Osteoblast (primary cell): ENCODE measurements around the gene MOB2. TPM values are rescaled to one million over a fixed set of nuclear protein-coding genes. Genes with fewer than 3 reads are reported as not detected.

Experiments
- DNase-seq: peaks from one replicate; pipeline ENCODE4 v3.0.0; 2011; ENCODE audit warnings: low spot score, mixed read lengths; ENCODE audit not compliant: insufficient read length; ENCODE audit errors: missing footprints
- H2AFZ ChIP-seq: 2 replicates; pipeline ENCODE4 v1.6.0; 2011; ENCODE audit warnings: mild to moderate bottlenecking, low read length
- H3K27ac ChIP-seq: 2 replicates; pipeline ENCODE4 v1.5.1; 2011; ENCODE audit warnings: mild to moderate bottlenecking, low read depth, low read length, moderate library complexity
- H3K27me3 ChIP-seq: 2 replicates; pipeline ENCODE4 v1.6.0; 2012; ENCODE audit warnings: mild to moderate bottlenecking, control low read depth, inconsistent platforms, low read length, moderate library complexity; ENCODE audit not compliant: insufficient read depth
- H3K36me3 ChIP-seq: 2 replicates; pipeline ENCODE4 v1.5.1; 2011; ENCODE audit warnings: mild to moderate bottlenecking, low read length, control low read depth, moderate library complexity; ENCODE audit not compliant: insufficient read depth
- H3K4me1 ChIP-seq: 2 replicates; pipeline ENCODE4 v1.5.1; 2011; ENCODE audit warnings: mild to moderate bottlenecking, low read length, control low read depth, moderate library complexity; ENCODE audit not compliant: insufficient read depth
- H3K4me2 ChIP-seq: 2 replicates; pipeline ENCODE4 v1.6.0; 2011; ENCODE audit warnings: mild to moderate bottlenecking, low read length; ENCODE audit not compliant: insufficient read depth
- H3K4me3 ChIP-seq: fragments of 200-600 bp; sonication (generic); 3 replicates; pipeline ENCODE4 v1.5.1; 2012; ENCODE audit warnings: mild to moderate bottlenecking, low read length, inconsistent platforms; ENCODE audit not compliant: insufficient read depth
- H3K79me2 ChIP-seq: 2 replicates; pipeline ENCODE4 v1.6.0; 2012; ENCODE audit warnings: mild to moderate bottlenecking, low read length, control low read depth, inconsistent platforms; ENCODE audit not compliant: insufficient read depth
- H3K9me3 ChIP-seq: 2 replicates; pipeline ENCODE4 v1.5.1; 2011; ENCODE audit warnings: low read depth, low read length, control low read depth
- H4K20me1 ChIP-seq: 2 replicates; pipeline ENCODE4 v1.6.0; 2012; ENCODE audit warnings: mild to moderate bottlenecking, low read length, control low read depth; ENCODE audit not compliant: insufficient read depth
- CTCF ChIP-seq: IDR thresholded peaks from 2 replicates; pipeline ENCODE4 v1.5.1; 2011; ENCODE audit warnings: mild to moderate bottlenecking, low read depth, low read length, moderate library complexity; ENCODE audit errors: extremely low read depth
- total RNA-seq: library from RNA; depleted of rRNA; stranded (reverse); fragments of >200 nt; gene quantifications from 2 replicates; pipeline ENCODE4 v1.2.3, GENCODE V29; 2012

The MOB2 gene
- total RNA-seq, 1 donor = 28.2 TPM

DNA sequence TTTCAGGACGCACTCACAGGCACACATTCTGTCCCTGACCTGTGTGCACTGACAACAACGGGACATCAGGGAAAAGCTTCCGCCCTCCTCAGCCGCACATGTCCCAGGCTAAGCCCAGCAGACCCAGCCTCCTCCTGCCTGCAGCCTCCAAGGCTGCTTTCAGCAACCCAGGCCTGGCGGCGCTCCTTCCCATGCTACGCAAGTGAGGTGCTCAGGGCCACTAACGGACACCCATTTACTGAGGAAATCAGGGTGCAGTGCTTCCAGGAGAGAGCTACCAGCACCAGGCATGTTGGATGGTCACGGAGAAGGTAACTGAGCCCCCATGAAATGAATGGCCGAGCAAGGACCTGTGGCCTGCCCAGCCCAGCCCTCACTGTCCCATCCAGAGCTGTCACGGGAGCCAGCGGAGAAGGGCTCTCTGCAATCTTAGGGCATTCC lies 6.9 kb downstream of the MOB2 start:
- H3K4me2 ChIP-seq = no peak overlapping the region
- no peak for TF ChIP-seq CTCF
- H3K27ac ChIP-seq = no peak overlapping the region
- H3K36me3 ChIP-seq = peaks cover 18% of the 10 kb centered on the region
- H4K20me1 ChIP-seq = peaks cover 26% of the 10 kb centered on the region
- peaks cover 19% of the 10 kb centered on the region for H3K79me2 ChIP-seq
- peak; percentile 78 for DNase-seq
- H3K4me3 ChIP-seq = no peak overlapping the region
- H3K4me1 ChIP-seq = no peaks in the 10 kb centered on the region
- H3K9me3 ChIP-seq = no peaks in the 10 kb centered on the region
- no peaks in the 10 kb centered on the region for H3K27me3 ChIP-seq
- H2AFZ ChIP-seq = no peak overlapping the region

- no peak overlapping the region for H3K4me2 ChIP-seq
- peaks cover 18% of the 10 kb centered on the region for H3K36me3 ChIP-seq
- no peak overlapping the region for H3K4me3 ChIP-seq
- peaks cover 21% of the 10 kb centered on the region for H4K20me1 ChIP-seq
- H3K79me2 ChIP-seq = peaks cover 19% of the 10 kb centered on the region
- H3K4me1 ChIP-seq = no peaks in the 10 kb centered on the region
- no peak for TF ChIP-seq CTCF
- H3K27me3 ChIP-seq = no peaks in the 10 kb centered on the region
- no peak overlapping the region for H2AFZ ChIP-seq
- H3K9me3 ChIP-seq = no peaks in the 10 kb centered on the region
- DNase-seq = peak; percentile 65
- no peak overlapping the region for H3K27ac ChIP-seq
These were observed 7.4 kb downstream of the MOB2 start for GRCh38 chr11:1479006-1479677.

DNA sequence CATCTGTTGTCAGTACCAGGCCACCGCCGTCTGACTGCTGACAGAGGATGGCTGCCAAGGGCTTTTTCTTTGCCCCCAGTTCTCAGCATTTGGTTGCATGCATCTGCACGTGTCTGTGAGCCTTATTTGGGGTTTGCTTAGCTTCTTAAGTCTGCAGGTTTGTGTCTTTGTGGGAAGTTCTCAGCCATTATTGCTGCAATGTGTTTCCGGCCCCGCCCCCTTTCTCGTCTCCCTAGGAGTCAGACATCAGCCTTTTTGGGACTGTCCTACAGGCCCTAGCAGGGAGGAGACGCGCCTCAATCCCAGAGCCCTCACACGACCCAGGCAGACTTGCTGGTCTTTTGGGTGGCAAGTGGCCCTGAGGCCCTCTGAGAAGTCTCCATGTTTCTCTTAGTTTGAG lies 8.0 kb downstream of the MOB2 start:
- Histone ChIP-seq H3K27me3 (no peaks in the 10 kb centered on the region), H3K27ac (no peak overlapping the region), H3K36me3 (peaks cover 18% of the 10 kb centered on the region), H3K4me1 (no peaks in the 10 kb centered on the region), H2AFZ (no peak overlapping the region), H4K20me1 (peaks cover 16% of the 10 kb centered on the region), H3K9me3 (no peaks in the 10 kb centered on the region), H3K4me3 (no peak overlapping the region), H3K4me2 (no peak overlapping the region), H3K79me2 (peaks cover 14% of the 10 kb centered on the region)
- no peak for TF ChIP-seq CTCF
- DNase-seq = peak; percentile 76

- H3K9me3 ChIP-seq = no peaks in the 10 kb centered on the region
- no peak overlapping the region for H3K4me2 ChIP-seq
- no peaks in the 10 kb centered on the region for H3K27me3 ChIP-seq
- H3K36me3 ChIP-seq = peaks cover 18% of the 10 kb centered on the region
- peaks cover 8% of the 10 kb centered on the region for H3K79me2 ChIP-seq
- no peak overlapping the region for H2AFZ ChIP-seq
- no peak for TF ChIP-seq CTCF
- DNase-seq = peak; percentile 63
- no peaks in the 10 kb centered on the region for H3K4me1 ChIP-seq
- no peak overlapping the region for H3K4me3 ChIP-seq
- no peak overlapping the region for H3K27ac ChIP-seq
- peaks cover 16% of the 10 kb centered on the region for H4K20me1 ChIP-seq
These were observed 8.6 kb downstream of the MOB2 start for GRCh38 chr11:1478011-1478410.
